HG03457 (cell line): ENCODE measurements around the gene ZNF502.

Source experiments
- ATAC-seq: cut with Tn5 transposase; IDR thresholded peaks from one replicate; pipeline ENCODE4 v1.9.1; 2021; ENCODE audit warnings: moderate number of reproducible peaks; ENCODE audit not compliant: unreplicated experiment

The ZNF502 gene

DNA sequence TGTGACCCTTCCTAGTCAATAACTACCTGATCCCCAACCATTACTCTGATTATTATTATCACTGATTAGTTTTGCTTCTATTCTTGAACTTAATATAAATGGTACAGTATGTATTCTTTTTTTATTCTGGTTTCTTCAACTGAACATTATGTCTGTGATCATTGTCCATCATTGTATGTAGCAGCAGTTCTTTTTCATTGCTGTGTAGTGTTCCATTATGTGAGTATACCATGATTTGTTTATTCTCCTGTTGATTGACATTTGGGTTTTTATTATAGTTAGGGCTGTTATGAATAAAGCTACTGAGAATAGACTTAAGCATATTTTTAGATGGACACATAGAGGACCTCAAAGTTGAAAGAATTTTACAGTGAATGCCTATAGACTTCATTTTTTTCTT, 51.8 kb downstream of the ZNF502 start:
- no peak for ATAC-seq

DNA sequence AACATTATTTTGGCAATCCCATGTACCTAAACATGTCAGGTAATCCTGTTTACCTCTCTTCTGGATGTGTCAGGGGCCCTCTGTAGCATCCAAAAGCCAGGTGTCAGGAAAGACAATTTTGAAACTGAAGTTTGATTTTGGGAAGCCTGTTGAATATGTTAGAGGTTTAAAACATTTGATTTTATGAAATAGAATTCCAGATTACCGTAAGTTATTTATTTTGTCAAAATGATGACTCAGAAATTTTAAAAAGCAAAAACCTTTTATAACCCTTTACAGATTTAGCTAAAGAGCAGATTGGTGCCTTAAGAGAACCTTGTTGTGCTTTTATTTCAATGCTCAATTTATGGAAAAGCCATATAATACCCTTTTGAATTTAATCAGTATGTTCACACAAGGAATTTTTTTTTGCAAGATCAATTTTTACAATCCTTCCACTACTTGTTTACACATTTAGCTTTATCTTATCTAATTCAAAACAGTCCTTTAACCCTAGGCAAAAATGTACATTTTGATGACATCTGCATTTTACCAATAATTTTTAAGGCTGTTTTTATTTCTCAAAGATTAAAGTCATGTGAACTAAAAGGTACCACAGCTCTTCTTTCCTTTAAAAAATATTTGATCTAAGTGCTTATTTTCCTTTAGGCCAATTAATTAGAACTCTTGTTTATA, 59.1 kb downstream of the ZNF502 start:
- ATAC-seq, result no peak

- no peak for ATAC-seq
These were observed 59.6 kb downstream of the ZNF502 start for GRCh38 chr3:44772099-44772442.
